CD1c-positive myeloid dendritic cell (primary cell): Measurements from ENCODE around the gene S1PR3.

Experiments used
- DNase-seq: peaks from one replicate; pipeline ENCODE4 v3.0.0-alpha.2; 2016; ENCODE audit errors: extremely low spot score

Gene S1PR3

DNA sequence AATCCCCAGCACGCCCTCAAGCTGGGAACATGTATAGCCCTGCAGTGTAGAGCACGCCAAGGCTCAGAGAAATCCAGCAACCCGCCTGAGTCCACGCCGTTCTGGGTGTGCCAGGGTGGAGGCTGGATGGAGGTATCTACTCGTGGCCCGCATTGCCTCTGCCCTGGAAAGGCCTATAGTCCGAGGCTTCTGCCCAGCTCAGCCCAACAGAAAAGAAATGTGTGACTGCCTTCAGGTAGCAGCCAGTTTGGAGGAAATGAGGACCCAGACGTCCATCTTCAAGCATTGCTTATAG lies 18.2 kb downstream of the S1PR3 start:
- DNase-seq = no peak

DNA sequence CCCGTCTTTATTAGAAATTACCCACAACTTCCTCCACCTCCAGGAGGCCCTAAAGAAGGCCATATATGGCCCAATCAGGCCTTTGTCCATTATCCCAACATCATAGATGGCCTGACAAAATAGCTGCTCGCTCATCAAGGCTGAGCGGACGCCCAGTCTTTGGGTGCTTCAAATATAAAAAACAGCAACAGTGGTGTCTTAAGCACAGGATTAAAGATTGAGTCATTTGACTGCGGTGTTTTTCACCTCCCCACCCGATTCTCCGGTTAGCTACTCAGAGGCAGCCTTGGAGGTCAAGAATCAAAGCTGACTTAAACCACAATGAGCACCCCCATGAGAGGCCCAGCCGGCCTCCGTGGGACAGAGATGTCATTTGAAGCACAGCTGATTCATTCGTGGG lies 18.8 kb downstream of the S1PR3 start:
- no peak for DNase-seq

GRCh38 chr9:89010526-89011111 lies 19.4 kb downstream of the S1PR3 start:
- no peak for DNase-seq

DNA sequence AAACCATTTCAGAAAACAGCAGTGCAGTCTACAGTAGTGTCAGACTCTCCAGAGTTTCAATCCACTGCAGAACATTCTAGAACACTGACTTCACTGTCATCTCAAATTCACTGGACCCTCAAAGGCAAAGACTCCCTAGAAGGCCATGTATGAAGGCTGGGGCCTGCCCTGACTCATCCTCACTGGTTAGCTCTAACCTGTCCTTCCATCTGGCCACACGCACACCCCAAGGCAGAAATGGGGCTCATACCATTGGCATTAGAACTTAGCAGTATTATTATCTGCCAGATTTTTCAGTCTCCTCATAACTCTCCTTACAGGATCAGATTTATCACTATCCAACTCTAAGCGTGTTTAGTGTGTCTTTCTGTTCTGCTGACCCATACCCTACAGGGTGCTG lies 20.4 kb downstream of the S1PR3 start:
- no peak for DNase-seq

DNA sequence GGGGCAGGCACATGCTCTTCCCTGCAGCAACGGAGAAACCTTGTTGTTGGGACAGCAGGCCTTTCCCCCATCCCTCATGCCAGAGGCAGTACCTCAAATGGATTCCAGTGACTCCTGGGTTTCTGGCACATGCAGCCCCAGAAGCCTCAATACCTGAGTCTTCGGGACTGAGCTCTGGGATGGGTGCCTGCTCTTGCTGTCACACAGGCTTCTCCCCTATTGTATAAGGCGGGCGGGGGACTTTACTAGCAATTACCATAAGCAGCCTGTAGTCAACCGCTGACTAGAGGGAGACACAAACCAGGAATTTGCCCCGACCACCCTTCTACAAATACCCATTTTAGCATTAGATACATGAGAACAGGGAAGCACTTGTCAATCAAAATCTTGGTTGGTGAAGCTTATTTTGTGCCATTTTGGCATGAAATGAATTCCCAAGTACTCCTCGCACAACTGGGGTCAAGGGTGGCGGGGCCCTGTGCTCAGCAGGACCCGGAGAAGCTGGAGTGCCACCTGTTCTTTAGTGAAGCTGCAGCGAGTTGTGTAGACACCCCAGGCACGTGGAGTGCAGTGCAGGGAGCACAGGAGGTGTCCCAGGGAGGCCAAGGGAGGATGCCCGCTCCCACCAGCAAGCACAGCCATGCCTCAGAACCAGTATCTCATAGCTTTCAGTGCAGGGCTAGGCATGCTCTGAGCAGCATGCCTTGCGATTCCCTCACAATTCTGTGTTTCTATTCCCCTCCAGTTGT lies 21.2 kb downstream of the S1PR3 start:
- DNase-seq = no peak

- no peak for DNase-seq
Observed at GRCh38 chr9:89013660-89014059, 22.4 kb downstream of the S1PR3 start.

DNA sequence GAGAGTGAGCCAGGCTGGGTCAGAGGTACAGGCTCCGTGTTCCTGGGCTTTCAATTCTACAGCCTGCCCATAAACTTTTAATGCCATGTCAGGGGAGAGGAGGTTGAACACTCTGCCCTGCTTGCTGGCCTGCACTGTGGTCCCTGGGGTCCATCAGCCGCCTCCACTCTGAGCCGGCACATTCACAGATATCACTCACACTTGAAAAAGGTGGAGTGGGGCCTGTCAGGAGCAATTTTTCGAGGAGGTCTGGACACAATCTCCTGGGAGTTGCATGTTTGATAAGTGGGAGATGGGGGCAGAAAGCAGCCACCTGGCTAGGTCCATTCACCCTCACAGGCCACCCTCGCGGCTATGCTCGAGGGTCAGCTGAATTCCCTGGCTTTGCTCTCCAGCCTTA lies 22.9 kb downstream of the S1PR3 start:
- no peak for DNase-seq

DNA sequence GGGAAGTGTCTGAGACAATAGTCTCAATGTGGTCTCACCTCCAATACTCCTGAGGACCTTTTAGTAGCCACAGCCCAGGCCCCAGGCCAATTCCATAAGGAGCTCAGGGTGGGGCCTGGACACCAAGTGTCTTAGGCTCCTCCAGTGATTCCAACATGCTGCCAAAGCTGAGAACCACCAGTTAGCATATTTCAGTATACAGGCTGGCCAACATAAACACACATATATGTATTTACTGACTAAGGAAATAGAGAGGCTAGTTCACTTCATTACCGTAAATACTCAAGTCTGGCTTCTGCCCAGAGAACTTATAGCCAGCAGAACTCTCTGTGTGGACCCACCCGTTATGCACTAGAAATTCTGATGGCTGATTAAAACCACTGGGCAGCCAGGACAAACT lies 24.1 kb downstream of the S1PR3 start:
- DNase-seq = no peak

GRCh38 chr9:89020754-89021153 lies 29.5 kb downstream of the S1PR3 start:
- no peak for DNase-seq

DNA sequence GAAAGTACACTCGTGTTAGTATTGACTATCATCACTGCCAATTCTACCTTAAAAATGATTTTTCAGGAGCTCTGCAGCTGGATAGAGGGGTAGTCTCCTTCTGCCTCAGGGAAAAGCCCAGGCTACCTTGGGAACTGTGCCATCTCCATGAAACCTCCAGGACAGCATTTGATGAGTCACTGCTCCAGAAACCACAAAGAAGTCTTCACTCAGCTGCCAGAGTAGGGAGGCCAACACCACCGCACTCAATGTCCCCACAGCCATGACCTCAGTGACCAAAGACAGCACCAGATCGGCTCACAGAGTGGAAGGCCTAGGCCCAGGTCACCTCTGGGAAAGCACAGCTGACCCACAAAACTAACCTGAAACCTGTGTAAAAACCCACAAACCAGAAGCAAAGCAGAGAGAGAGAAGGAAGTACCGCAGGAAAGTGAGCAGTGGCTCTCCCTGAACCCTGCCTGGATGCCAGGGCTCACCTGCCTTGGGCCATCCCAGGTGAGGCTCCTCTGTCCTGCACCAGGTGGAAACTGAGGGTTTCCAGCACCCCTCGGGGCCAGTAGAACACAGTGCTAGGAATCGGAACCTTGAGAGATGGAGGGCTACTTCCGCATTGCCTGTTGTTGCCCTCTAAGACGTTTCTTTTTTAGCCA lies 30.0 kb downstream of the S1PR3 start:
- DNase-seq = no peak

DNA sequence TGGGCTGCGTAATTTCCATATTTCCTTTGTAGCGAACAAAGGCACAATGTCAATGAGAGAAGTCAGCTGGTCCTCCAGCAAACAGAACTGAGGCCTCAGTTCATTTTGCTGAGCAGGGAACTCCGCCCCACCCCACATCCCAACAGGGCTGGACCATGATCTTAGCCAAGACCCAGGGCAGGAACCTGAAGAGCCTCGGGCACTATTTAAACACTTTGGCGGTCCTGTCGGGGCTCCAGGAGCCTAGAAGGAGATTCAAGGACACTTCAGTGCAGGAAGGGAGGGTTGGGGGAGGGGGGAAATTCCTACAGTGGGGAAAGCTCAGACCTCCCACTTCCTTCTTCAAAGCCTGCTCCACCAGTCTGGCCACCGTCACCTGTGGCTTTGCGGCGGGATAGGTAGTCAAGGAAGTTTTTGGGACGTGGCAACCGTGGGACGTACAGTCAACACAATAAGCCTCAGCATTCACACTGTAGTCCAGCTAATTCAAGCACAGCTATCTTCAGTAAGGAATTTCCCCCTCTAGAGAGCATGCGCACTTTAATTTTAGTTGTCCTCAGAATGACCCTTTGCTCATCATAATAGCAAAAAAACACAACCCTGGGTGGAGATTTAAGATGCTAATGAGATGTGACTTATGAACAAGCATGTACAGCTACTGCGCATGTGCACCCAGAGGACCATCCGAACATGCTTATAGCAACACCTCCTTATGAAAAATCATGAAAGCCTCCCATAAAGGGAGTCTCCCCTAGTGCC lies 30.9 kb downstream of the S1PR3 start:
- no peak for DNase-seq

GRCh38 chr9:89022902-89023301 lies 31.6 kb downstream of the S1PR3 start:
- DNase-seq = peak; percentile 19

GRCh38 chr9:89023740-89024139 lies 32.5 kb downstream of the S1PR3 start:
- peak; percentile 48 for DNase-seq

- no peak for DNase-seq
Observed at GRCh38 chr9:89024727-89025126, 33.5 kb downstream of the S1PR3 start.

DNA sequence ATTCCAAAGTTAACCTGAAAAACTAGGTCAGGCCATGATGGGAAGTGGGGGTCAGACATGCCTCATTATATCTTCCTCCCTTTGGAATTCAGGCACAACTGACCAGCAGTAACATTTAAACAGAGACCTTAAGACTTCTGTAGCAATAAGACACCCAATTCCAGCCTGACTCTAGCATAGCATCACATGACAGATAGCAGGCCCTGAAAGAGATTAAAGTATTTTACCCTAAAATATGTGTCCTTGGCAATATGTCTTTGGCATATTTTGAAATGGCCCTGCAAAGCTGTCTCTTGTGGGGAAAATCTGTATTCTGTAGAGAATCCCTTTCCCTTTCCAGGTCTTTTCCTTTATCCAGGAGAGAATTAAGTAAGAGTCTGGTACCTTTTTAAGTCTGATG lies 34.3 kb downstream of the S1PR3 start:
- DNase-seq = no peak

DNA sequence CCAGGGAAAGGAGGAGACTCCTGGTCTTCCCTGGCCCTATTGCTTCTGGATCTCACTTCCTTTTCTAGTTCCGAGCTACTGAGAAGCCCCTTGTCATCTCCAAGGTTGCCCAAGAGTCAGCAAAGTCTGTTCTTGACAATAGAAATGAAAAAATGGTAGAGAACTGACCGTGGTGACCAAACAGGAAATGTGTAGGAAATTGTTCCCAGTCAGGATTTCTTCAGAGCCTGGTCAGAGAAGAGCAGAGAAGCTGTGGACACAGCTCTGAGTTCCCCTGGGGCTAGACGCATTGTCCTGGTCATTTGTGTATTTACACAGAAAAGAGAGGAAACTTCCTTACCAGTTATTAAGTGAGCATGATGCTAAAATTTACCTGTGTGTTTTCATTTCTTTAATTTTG lies 35.6 kb downstream of the S1PR3 start:
- DNase-seq = peak; percentile 72

- DNase-seq = no peak
Observed at GRCh38 chr9:89029788-89030187, 38.5 kb downstream of the S1PR3 start.

GRCh38 chr9:89032173-89032572 lies 40.9 kb downstream of the S1PR3 start:
- DNase-seq = no peak

DNA sequence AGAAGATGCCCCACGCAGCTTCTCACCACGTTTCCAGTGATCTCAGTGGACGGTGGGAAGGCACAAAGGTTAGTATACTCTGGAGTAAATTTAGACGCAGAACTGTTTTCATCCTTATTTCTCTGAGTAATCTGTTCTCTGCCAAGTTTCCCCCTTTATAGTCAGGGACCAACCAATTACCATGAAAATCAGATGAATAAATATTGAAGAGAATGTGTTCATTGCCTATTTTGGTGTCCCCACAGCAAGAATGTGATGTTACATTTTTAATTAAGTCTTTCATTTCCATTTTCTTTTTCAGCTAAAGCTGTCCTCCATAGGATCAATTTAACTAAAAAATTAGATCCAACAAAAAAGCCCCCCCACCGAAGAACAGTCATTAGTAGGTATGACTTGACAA lies 41.4 kb downstream of the S1PR3 start:
- no peak for DNase-seq

GRCh38 chr9:89036383-89036782 lies 45.1 kb downstream of the S1PR3 start:
- peak; percentile 87 for DNase-seq

GRCh38 chr9:89036891-89037290 lies 45.6 kb downstream of the S1PR3 start:
- peak; percentile 90 for DNase-seq

DNA sequence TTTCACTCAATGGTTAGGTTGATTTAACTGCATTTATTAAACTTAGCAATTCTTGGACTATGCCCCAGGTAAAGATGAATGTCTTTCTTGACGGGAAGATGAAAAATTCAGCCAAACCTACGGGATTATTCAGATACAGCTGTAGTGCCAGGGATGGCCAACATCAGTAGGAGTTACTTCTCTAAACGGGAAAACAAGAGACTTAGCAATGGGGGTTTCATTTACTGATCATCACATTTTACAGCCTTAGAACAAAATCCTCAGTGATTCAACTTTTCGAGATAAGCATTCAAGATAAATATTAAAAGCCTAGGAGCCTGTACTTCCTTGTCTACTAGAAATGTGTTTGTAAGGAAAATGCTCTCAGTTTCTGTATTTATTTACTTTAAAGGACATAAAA lies 46.1 kb downstream of the S1PR3 start:
- DNase-seq = peak; percentile 42

DNA sequence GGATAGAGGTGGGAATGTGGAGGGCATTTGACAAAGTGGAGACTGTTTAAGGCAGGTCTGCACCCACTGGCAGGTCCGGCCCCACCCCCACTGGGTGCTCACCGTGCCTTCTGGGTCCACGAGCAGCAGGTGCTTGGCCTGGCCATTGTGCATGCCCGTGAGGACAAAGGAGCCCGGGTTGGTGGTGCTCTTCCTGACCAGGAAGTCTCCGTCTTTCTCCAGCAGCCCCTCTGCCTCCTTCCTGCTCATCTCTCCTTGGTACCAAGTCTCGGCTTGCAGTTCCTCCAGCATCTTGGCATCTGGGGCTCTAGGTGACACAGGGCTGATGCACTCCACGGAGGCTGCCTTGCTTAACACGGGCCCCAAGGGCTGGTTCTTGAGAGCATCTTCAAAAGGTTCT lies 46.6 kb downstream of the S1PR3 start:
- no peak for DNase-seq
